ENCODE results near the gene TOMM20L.
"Not testable (repeated sequence)": the region's sequence is repeated elsewhere in the genome, so short reads cannot be mapped to it uniquely, and the experiment has no call there.

The TOMM20L gene

DNA sequence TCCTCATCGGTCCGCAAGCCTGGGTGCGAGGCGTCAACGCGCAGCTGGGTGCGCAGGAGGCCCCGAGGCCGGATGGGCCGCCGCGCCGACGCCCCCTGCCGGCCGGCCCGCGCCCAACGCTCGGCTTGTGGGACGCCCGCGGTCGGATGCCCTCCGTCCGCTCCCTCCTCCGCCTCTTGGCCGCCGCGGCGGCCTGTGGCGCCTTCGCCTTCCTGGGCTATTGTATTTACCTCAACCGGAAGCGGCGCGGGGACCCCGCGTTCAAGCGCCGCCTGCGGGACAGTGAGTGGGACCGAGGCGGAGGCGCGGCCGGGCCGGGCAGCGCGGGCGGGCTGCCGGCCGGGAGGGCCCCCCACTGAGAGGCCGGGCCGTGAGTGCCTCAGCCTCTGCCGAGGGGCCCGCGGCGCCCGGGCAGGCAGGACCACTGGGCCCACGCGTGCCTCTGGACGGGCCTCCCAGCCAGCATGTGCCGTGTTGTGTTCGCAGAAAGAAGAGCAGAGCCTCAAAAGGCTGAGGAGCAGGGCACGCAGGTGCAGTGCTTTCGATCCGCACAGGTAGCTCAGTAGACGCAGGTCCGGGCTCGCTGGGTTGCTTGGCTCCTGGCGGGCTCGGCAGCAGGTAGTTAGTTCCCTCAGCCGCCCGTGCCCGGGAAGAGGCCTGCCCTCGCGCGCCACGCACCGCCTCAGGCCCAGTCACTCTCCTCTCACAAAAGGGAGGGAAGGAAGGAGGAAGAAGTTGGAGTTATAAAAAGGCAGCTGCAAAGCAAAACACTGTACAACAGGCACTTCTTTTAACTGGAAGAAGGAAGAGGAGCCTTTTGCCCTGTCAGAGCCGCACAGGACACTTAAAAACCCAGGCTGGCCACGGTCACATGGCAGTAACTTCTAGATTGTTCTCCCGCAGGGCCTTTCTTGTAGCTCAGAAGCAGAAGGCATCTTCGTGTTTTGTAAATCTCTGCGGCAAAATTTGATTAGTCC, at the start of gene TOMM20L:
Gene TOMM20L, plus strand, starts transcription at position 119 of the 977 bp plus-strand sequence. Its CDS starts 28 bp downstream, at position 147.
- Histone ChIP-seq H3K27ac (ENCODE audit: low read depth, low read length) (peak within 1 kb of the TSS; percentile 66), H3K9me3 (ENCODE audit: control insufficient read depth, insufficient read depth, low read length) (no peaks in the 10 kb centered on the region), H3K27me3 (ENCODE audit: control insufficient read depth, insufficient read depth, low read length) (peaks cover 24% of the 10 kb centered on the region), H3K4me3 (ENCODE audit: low read depth, low read length) (peak within 1 kb of the TSS; percentile 72), H3K36me3 (ENCODE audit: control insufficient read depth, insufficient read depth, low read length) (no peaks in the 10 kb centered on the region), H3K9ac (ENCODE audit: low read depth, low read length) (peak within 1 kb of the TSS; percentile 82), H3K4me1 (ENCODE audit: control insufficient read depth, insufficient read depth, low read length) (peaks cover 22% of the 10 kb centered on the region)

DNA sequence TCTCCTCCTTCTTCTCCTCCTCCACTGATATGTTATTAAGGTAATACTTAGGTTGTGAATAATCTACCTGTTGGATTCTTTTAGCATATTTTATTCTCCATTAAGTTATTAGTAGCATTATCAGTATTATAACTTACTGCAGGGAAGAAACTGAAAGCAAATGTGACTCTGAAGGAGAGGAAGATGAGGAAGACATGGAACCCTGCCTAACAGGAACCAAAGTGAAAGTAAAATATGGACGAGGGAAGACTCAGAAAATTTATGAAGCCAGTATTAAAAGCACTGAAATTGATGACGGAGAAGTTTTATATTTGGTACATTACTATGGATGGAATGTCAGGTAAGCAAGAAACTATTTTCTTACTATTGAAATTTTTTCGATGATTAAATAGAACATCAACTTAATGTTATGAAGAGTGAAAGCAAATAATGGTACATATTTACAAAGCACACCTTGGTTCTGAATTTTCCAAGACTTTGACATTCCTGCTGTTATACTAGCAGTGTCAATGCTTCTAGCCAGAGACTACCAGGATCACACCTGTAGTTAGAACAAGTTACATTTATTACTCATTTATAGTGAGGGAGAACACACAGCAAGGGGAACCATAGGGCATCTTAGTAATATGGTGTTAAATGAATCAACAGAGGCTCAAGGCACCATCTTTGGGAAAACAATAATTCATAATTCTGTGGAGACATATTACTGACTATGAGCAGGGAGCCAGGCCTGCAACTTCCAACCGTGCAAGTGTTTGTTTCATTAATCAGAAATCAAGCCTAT, 42.0 kb upstream of the TOMM20L start:
- no peaks in the 10 kb centered on the region; the same call in 1 of the 2 replicates for H3K4me1 ChIP-seq (ENCODE audit: control insufficient read depth, insufficient read depth, low read length)
- peaks cover 62% of the 10 kb centered on the region for H3K36me3 ChIP-seq (ENCODE audit: control insufficient read depth, insufficient read depth, low read length)
- no peak overlapping the region for H3K9ac ChIP-seq (ENCODE audit: low read depth, low read length)
- H3K4me3 ChIP-seq (ENCODE audit: low read depth, low read length): no peak overlapping the region
- no peak overlapping the region for H3K27ac ChIP-seq (ENCODE audit: low read depth, low read length)
- H3K27me3 ChIP-seq (ENCODE audit: control insufficient read depth, insufficient read depth, low read length): no peaks in the 10 kb centered on the region
- no peaks in the 10 kb centered on the region for H3K9me3 ChIP-seq (ENCODE audit: control insufficient read depth, insufficient read depth, low read length)

DNA sequence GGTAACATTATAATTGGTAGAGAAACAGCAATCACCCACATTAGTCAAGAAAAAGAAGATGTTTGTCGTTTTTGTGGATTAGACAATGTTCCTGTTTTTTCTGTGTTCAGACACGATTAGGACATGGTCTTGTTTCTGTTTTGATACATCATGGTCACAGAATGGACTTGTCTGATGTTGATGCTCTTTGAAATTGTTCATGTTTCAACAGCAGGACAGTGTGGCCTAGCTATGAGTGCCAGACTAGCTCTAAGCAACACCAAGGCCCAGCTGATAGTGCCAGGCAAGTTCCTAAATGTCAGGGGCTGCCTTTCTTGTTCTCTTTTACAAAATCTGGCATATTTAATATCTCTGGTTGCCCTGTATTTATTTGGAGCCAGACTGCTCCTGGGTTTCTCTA, 40.9 kb upstream of the TOMM20L start:
- Histone ChIP-seq H3K9me3 (ENCODE audit: control insufficient read depth, insufficient read depth, low read length) (no peaks in the 10 kb centered on the region), H3K9ac (ENCODE audit: low read depth, low read length) (no peak overlapping the region), H3K4me1 (ENCODE audit: control insufficient read depth, insufficient read depth, low read length) (no peaks in the 10 kb centered on the region; the same call in 1 of the 2 replicates), H3K27me3 (ENCODE audit: control insufficient read depth, insufficient read depth, low read length) (no peaks in the 10 kb centered on the region), H3K4me3 (ENCODE audit: low read depth, low read length) (no peak overlapping the region), H3K27ac (ENCODE audit: low read depth, low read length) (no peak overlapping the region), H3K36me3 (ENCODE audit: control insufficient read depth, insufficient read depth, low read length) (peaks cover 60% of the 10 kb centered on the region)

DNA sequence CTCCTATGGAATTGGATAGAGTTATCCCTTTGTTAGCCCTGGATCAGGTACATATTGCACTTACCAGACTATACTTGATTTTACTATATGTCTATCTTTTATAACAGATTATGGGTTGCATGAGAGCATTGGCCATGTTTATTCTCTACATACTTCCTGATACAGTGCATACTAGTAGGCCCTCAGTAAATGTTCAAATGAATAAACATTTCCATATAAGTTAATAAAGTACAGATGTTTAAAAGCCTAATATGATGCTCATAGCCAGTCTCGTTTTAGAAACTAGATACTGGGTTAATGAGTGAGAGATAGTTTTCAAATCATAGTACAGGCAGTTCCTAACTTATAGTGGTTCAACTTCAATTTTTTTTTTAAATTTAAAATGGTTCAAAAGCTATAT, 39.5 kb upstream of the TOMM20L start:
- Histone ChIP-seq H3K27ac (ENCODE audit: low read depth, low read length) (no peak overlapping the region), H3K9me3 (ENCODE audit: control insufficient read depth, insufficient read depth, low read length) (no peaks in the 10 kb centered on the region), H3K27me3 (ENCODE audit: control insufficient read depth, insufficient read depth, low read length) (no peaks in the 10 kb centered on the region), H3K4me3 (ENCODE audit: low read depth, low read length) (no peak overlapping the region), H3K9ac (ENCODE audit: low read depth, low read length) (no peak overlapping the region), H3K4me1 (ENCODE audit: control insufficient read depth, insufficient read depth, low read length) (no peaks in the 10 kb centered on the region; the same call in 1 of the 2 replicates), H3K36me3 (ENCODE audit: control insufficient read depth, insufficient read depth, low read length) (peaks cover 64% of the 10 kb centered on the region)

DNA sequence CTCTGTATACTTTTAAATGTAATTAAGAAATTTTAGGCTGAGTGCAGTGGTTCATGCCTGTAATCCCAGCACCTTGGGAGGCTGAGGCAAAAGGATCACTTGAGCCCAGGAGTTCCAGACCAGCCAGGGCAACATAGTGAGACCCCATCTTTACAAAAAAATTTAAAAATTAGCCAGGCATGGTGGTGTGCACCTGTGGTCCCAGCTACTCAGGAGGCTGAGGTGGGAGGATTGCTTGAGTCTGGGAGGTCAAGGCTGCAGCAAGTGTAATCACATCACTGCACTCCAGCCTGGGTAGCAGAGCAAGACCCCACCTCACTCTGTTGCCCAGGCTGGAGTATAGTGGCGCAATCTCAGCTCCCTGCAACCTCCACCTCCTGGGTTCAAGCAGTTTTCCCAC, 33.5 kb upstream of the TOMM20L start:
- not testable (repeated sequence) for H3K27ac ChIP-seq (ENCODE audit: low read depth, low read length); H3K9me3 ChIP-seq (ENCODE audit: control insufficient read depth, insufficient read depth, low read length); H3K9ac ChIP-seq (ENCODE audit: low read depth, low read length); H3K27me3 ChIP-seq (ENCODE audit: control insufficient read depth, insufficient read depth, low read length); H3K4me3 ChIP-seq (ENCODE audit: low read depth, low read length); H3K4me1 ChIP-seq (ENCODE audit: control insufficient read depth, insufficient read depth, low read length)
- peaks cover 70% of the 10 kb centered on the region for H3K36me3 ChIP-seq (ENCODE audit: control insufficient read depth, insufficient read depth, low read length)

DNA sequence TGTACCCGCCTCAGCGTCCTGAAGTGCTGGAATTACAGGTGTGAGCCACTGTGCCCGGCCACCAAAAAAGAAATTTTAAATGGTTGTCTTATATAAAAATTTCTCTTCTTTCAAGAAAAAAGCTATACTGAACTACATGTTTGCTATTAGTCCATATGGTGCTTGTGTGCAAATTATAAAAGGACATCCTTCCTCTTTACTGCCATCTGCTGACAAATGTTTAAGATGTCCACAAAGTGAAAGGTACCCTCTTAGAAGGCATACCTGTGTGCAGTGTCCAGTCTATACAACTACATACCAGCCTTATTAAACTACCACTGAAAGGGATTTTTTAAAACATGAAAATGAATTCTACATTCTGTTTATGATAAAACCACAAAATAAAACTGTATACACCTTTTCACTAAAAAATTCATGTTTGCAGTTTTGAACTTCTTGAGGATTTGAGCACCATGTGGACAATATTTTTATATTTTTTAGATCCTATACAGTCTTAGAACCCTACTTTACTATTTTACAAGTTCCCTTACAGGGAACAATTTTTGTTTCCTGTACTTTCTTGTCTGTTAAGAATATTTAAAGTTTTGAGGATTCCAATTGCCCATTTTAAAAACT, 32.8 kb upstream of the TOMM20L start:
- H3K27me3 ChIP-seq (ENCODE audit: control insufficient read depth, insufficient read depth, low read length): no peaks in the 10 kb centered on the region
- H3K9ac ChIP-seq (ENCODE audit: low read depth, low read length): no peak overlapping the region
- no peaks in the 10 kb centered on the region for H3K9me3 ChIP-seq (ENCODE audit: control insufficient read depth, insufficient read depth, low read length)
- no peak overlapping the region for H3K4me3 ChIP-seq (ENCODE audit: low read depth, low read length)
- no peaks in the 10 kb centered on the region for H3K4me1 ChIP-seq (ENCODE audit: control insufficient read depth, insufficient read depth, low read length)
- peaks cover 72% of the 10 kb centered on the region for H3K36me3 ChIP-seq (ENCODE audit: control insufficient read depth, insufficient read depth, low read length)
- no peak overlapping the region for H3K27ac ChIP-seq (ENCODE audit: low read depth, low read length)

DNA sequence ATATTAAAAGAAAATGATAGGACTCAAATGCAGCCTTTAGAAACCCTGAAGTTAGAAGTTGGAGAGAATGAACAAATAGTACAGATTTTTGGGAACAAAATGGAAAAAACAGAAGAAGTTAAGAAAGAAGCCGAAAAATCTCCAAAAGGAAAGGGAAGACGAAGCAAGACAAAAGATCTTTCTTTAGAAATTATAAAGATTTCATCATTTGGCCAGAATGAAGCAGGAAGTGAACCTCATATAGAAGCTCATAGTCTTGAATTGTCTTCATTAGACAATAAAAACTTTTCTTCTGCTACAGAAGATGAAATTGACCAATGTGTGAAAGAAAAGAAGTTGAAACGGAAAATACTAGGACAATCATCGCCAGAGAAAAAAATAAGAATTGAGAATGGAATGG, 31.4 kb upstream of the TOMM20L start:
- H3K36me3 ChIP-seq (ENCODE audit: control insufficient read depth, insufficient read depth, low read length): peaks cover 79% of the 10 kb centered on the region
- H3K9me3 ChIP-seq (ENCODE audit: control insufficient read depth, insufficient read depth, low read length): no peaks in the 10 kb centered on the region
- H3K27me3 ChIP-seq (ENCODE audit: control insufficient read depth, insufficient read depth, low read length): no peaks in the 10 kb centered on the region
- H3K27ac ChIP-seq (ENCODE audit: low read depth, low read length): no peak overlapping the region
- H3K4me3 ChIP-seq (ENCODE audit: low read depth, low read length): no peak overlapping the region
- no peak overlapping the region for H3K9ac ChIP-seq (ENCODE audit: low read depth, low read length)
- H3K4me1 ChIP-seq (ENCODE audit: control insufficient read depth, insufficient read depth, low read length): no peaks in the 10 kb centered on the region

DNA sequence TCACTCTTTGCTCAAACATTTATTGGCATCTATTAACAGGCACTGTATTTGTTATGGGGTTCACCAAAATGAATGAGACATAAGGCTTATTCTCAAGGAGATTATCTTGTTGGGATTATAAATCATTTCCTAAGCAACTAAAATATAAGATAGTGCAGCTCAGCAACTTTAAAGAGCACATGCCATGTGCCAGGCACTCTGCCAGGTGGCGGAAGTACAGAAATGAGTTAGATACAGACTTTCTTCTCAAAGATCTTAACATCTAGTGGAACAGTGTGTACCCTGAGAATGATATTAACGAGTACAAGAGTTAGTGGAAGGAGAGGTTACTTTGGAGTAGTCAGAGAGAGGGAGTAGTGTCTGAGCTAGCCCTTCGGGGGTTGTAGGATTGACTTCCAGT, 28.4 kb upstream of the TOMM20L start:
- H3K36me3 ChIP-seq (ENCODE audit: control insufficient read depth, insufficient read depth, low read length): peaks cover 69% of the 10 kb centered on the region
- no peaks in the 10 kb centered on the region for H3K4me1 ChIP-seq (ENCODE audit: control insufficient read depth, insufficient read depth, low read length)
- no peak overlapping the region for H3K4me3 ChIP-seq (ENCODE audit: low read depth, low read length)
- no peaks in the 10 kb centered on the region for H3K9me3 ChIP-seq (ENCODE audit: control insufficient read depth, insufficient read depth, low read length)
- no peak overlapping the region for H3K9ac ChIP-seq (ENCODE audit: low read depth, low read length)
- no peaks in the 10 kb centered on the region for H3K27me3 ChIP-seq (ENCODE audit: control insufficient read depth, insufficient read depth, low read length)
- H3K27ac ChIP-seq (ENCODE audit: low read depth, low read length): no peak overlapping the region

DNA sequence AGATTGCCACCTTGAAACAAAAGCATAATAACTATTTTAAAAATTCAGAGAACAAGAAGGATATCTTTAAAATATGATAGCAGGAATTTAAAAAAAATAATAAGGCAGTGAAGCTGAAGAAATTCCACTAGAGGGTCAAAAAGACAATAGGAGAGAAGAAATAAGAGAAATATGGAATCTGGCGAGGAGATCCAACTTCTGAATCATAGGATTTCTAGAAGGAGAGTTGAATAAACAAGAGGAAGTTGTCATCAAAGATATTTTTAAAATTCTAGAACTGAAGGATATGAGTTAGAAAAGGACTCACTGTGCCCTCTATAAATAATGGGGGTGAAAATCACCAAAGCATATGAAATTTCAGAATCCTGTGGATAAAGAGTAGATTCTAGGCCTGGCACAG, 26.8 kb upstream of the TOMM20L start:
- no peaks in the 10 kb centered on the region for H3K9me3 ChIP-seq (ENCODE audit: control insufficient read depth, insufficient read depth, low read length)
- no peak overlapping the region for H3K4me3 ChIP-seq (ENCODE audit: low read depth, low read length)
- no peaks in the 10 kb centered on the region for H3K27me3 ChIP-seq (ENCODE audit: control insufficient read depth, insufficient read depth, low read length)
- H3K27ac ChIP-seq (ENCODE audit: low read depth, low read length): no peak overlapping the region
- no peak overlapping the region for H3K9ac ChIP-seq (ENCODE audit: low read depth, low read length)
- no peaks in the 10 kb centered on the region for H3K4me1 ChIP-seq (ENCODE audit: control insufficient read depth, insufficient read depth, low read length)
- peaks cover 76% of the 10 kb centered on the region for H3K36me3 ChIP-seq (ENCODE audit: control insufficient read depth, insufficient read depth, low read length)

DNA sequence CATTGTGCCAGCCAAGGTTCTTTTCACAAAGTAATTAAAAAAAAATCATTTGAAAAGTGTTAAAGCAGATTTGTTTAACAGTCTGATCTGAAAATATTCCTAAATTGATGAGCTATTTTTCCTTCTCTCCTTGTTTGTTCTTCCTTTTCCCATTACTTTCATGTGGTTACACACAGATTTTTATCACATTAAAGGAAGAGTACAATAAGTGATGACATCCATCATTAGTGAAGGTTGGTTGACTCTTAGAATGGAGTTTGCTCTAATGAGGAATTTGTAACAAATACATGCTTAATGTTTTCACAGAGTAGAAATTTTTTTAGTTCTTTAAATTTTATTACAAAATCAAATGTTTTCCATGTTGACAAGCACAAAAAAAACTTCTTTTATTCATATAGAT, 18.9 kb upstream of the TOMM20L start:
- H3K27me3 ChIP-seq (ENCODE audit: control insufficient read depth, insufficient read depth, low read length): no peaks in the 10 kb centered on the region
- H3K4me3 ChIP-seq (ENCODE audit: low read depth, low read length): no peak overlapping the region
- no peak overlapping the region for H3K27ac ChIP-seq (ENCODE audit: low read depth, low read length)

More for the DNA sequence above, 18.9 kb upstream of the TOMM20L start:
- Histone ChIP-seq H3K9ac (ENCODE audit: low read depth, low read length) (no peak overlapping the region), H3K9me3 (ENCODE audit: control insufficient read depth, insufficient read depth, low read length) (no peaks in the 10 kb centered on the region), H3K36me3 (ENCODE audit: control insufficient read depth, insufficient read depth, low read length) (peaks cover 24% of the 10 kb centered on the region), H3K4me1 (ENCODE audit: control insufficient read depth, insufficient read depth, low read length) (no peaks in the 10 kb centered on the region)
